Thoracic aorta (tissue), 2 donors: Measurements from ENCODE around the gene SRL. TPM values are rescaled to one million over a fixed set of nuclear protein-coding genes. Genes with fewer than 3 reads are reported as not detected.
A peak's percentile ranks its signal among the peaks of the same experiment; 100 is the strongest.

Experiments
- ATAC-seq: fragments of 150-250 bp; one replicate; pipeline ENCODE4 v1.8.0; 2017; ENCODE audit warnings: low read depth; ENCODE audit not compliant: insufficient number of reproducible peaks, low FRiP score
- DNase-seq: peaks from one replicate; pipeline ENCODE4 v3.0.0-alpha.2; 2020; ENCODE audit warnings: low spot score
- H3K27ac ChIP-seq, 2 donors: fragments of 200-600 bp; sonication (generic); 1 replicate in 1 of 2; 2 replicates in 1 of 2; pipeline ENCODE4 v1.5.1; 2016; ENCODE audit warnings: mild to moderate bottlenecking in 2 of 2, moderate library complexity in 2 of 2
- H3K27me3 ChIP-seq: fragments of 200-600 bp; sonication (generic); replicated peaks from 2 replicates; pipeline ENCODE4 v1.6.0; 2016; ENCODE audit warnings: mild to moderate bottlenecking; ENCODE audit not compliant: insufficient read depth
- H3K36me3 ChIP-seq: fragments of 200-600 bp; sonication (generic); one replicate; pipeline ENCODE4 v1.5.1; 2016
- H3K4me1 ChIP-seq, 2 donors: fragments of 200-600 bp; sonication (generic); 1 replicate in 1 of 2; 2 replicates in 1 of 2; pipeline versions ENCODE4 v1.5.1 to v1.6.0; 2016; ENCODE audit warnings: low read depth in 2 of 2, mild to moderate bottlenecking in 1 of 2; ENCODE audit not compliant: control insufficient read depth in 1 of 2
- H3K4me3 ChIP-seq: fragments of 200-600 bp; sonication (generic); 2 replicates; pipeline ENCODE4 v1.5.1; 2016; ENCODE audit warnings: mild to moderate bottlenecking
- H3K9me3 ChIP-seq: fragments of 200-600 bp; sonication (generic); 2 replicates; pipeline ENCODE4 v1.5.1; 2016
- CTCF ChIP-seq: fragments of 200-600 bp; sonication (generic); IDR thresholded peaks from one replicate; pipeline ENCODE4 v1.5.1; 2019; ENCODE audit warnings: antibody characterized with exemption
- total RNA-seq, 2 donors: library from RNA; depleted of rRNA; stranded (reverse); fragments of >200 nt; gene quantifications; one replicate each; pipeline versions ENCODE4 v1.1.0 to v1.2.3, GENCODE V29; 2016

The SRL gene
- total RNA-seq, 2 donors from 2014 or later = 0.68 to 1.1 TPM

GRCh38 chr16:4190712-4191333 lies 51.1 kb downstream of the SRL start:
- ATAC-seq = no peak
- no peak for TF ChIP-seq CTCF
- Histone ChIP-seq H3K27ac (no peak overlapping the region), H3K27me3 (no peaks in the 10 kb centered on the region), H3K4me1 (no peaks in the 10 kb centered on the region), H3K4me3 (no peak overlapping the region), H3K9me3 (no peaks in the 10 kb centered on the region), H3K36me3 (no peaks in the 10 kb centered on the region)
- DNase-seq = no peak

- ATAC-seq = no peak
- no peak for TF ChIP-seq CTCF
- no peaks in the 10 kb centered on the region for H3K4me1 ChIP-seq
- no peak overlapping the region for H3K4me3 ChIP-seq
- DNase-seq = no peak
- H3K27me3 ChIP-seq = no peaks in the 10 kb centered on the region
- no peaks in the 10 kb centered on the region for H3K36me3 ChIP-seq
- no peaks in the 10 kb centered on the region for H3K9me3 ChIP-seq
- H3K27ac ChIP-seq = no peak overlapping the region
Measured at GRCh38 chr16:4190086-4190485, 51.8 kb downstream of the SRL start.

GRCh38 chr16:4184038-4184702 lies 57.7 kb downstream of the SRL start:
- no peaks in the 10 kb centered on the region for H3K27me3 ChIP-seq
- no peak for DNase-seq
- ATAC-seq = peak; percentile 26
- no peaks in the 10 kb centered on the region for H3K36me3 ChIP-seq
- TF ChIP-seq CTCF = no peak
- no peaks in the 10 kb centered on the region for H3K9me3 ChIP-seq
- peaks cover 4 to 6% of the 10 kb centered on the region in 2 donors for H3K4me1 ChIP-seq
- peak overlapping the region; percentile 92 to 93 for H3K27ac ChIP-seq
- peak overlapping the region; percentile 94 for H3K4me3 ChIP-seq

GRCh38 chr16:4183237-4184037 lies 58.4 kb downstream of the SRL start:
- no peaks in the 10 kb centered on the region for H3K36me3 ChIP-seq
- peaks cover 4 to 6% of the 10 kb centered on the region in 2 donors for H3K4me1 ChIP-seq
- ATAC-seq = peak; percentile 92
- peak; percentile 10 for TF ChIP-seq CTCF
- H3K4me3 ChIP-seq = peak overlapping the region; percentile 94
- no peaks in the 10 kb centered on the region for H3K9me3 ChIP-seq
- H3K27ac ChIP-seq = peak overlapping the region; percentile 92 to 93
- DNase-seq = peak; percentile 23
- no peaks in the 10 kb centered on the region for H3K27me3 ChIP-seq
